ENCODE measurements around the gene GPS1. TPM values are rescaled to one million over a fixed set of nuclear protein-coding genes. Genes with fewer than 3 reads are reported as not detected.

Gene GPS1
- total RNA-seq, 1 experiment from 2014 or later, result 181 TPM

DNA sequence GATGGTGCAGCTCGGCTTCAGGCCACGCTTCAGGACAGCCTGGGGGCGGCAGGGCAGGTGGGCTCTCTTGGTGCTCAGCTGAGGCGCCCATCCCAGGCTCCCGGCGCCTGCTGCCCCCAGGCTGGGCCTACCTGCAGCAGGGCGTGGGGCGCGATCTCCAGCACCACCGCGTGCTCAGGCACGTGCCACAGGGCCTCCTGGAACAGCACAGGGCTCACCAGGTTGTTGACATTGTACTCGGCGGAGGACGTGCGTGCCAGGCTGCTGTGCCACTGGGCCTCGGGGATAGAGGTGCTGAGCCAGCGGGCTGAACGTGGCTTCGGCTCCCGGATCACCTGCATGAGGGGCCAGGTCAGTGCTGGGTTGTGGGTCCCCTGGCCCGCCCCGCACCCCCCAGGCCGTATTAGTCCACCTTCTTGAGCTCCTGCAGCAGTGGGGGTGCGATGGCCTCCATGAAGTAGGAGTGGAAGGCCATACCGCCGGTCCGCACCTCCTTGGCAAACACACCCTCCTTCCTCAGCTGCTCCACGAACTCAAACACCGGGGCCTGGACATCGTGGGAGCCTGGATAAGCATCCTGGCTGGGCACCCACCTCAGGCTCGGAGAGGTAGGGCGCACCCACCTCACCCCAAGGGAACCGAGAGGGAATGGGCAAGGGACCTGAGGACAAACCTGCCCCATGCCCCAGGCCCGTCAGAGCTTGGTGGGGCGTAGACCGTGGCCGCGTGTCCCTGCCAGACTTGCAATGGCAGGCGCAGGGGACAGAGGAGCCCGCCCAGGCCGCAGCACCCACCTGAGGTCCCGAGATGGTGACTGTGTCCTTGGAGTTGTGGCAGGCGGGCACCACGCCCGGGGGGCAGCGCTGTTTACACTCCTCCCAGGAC, 37.4 kb downstream of the GPS1 start:
- no peak for DNase-seq (ENCODE audit: low spot score)
- no peak for ATAC-seq
- no peak overlapping the region for H3K27ac Mint-ChIP-seq
- H3K4me1 Mint-ChIP-seq, result no peaks in the 10 kb centered on the region
- ChIA-PET CTCF (interaction anchor here (2.3 kb wide), 1 partner anchor 17 kb away, joined by 6 read pairs; no protein-coding TSS in a partner anchor), POLR2A (no interaction called here)
- no peaks in the 10 kb centered on the region for H3K27me3 Mint-ChIP-seq (ENCODE audit: low read depth)
- TF ChIP-seq ZNF396 (CRISPR knock-in tag; IDR thresholded peaks at IDR 0.05; ENCODE audit: borderline replicate concordance), result no peak
- no peak for TF ChIP-seq ATF2 (CRISPR knock-in tag; IDR thresholded peaks at IDR 0.05; ENCODE audit: borderline replicate concordance, low read depth)
- TF ChIP-seq, protein P1, sequence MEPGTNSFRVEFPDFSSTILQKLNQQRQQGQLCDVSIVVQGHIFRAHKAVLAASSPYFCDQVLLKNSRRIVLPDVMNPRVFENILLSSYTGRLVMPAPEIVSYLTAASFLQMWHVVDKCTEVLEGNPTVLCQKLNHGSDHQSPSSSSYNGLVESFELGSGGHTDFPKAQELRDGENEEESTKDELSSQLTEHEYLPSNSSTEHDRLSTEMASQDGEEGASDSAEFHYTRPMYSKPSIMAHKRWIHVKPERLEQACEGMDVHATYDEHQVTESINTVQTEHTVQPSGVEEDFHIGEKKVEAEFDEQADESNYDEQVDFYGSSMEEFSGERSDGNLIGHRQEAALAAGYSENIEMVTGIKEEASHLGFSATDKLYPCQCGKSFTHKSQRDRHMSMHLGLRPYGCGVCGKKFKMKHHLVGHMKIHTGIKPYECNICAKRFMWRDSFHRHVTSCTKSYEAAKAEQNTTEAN (CRISPR knock-in tag; IDR thresholded peaks at IDR 0.05), result no peak
- TF ChIP-seq E2F5 (CRISPR knock-in tag; IDR thresholded peaks at IDR 0.05), result no peak
- TF ChIP-seq NR2C2 (CRISPR knock-in tag; IDR thresholded peaks at IDR 0.05), result no peak
- TF ChIP-seq SP1 (CRISPR knock-in tag; conservative IDR thresholded peaks at IDR 0.05), result no peak
- no peak for TF ChIP-seq OVOL2 (CRISPR knock-in tag; IDR thresholded peaks at IDR 0.05; ENCODE audit: borderline replicate concordance)
- no peak for TF ChIP-seq EMX1 (CRISPR knock-in tag; IDR thresholded peaks at IDR 0.05)
- TF ChIP-seq FOXJ3 (CRISPR knock-in tag; IDR thresholded peaks at IDR 0.05; ENCODE audit: borderline replicate concordance), result no peak
- TF ChIP-seq MXD4 (CRISPR knock-in tag; IDR thresholded peaks at IDR 0.05; ENCODE audit: borderline replicate concordance), result no peak
- TF ChIP-seq, protein P2, sequence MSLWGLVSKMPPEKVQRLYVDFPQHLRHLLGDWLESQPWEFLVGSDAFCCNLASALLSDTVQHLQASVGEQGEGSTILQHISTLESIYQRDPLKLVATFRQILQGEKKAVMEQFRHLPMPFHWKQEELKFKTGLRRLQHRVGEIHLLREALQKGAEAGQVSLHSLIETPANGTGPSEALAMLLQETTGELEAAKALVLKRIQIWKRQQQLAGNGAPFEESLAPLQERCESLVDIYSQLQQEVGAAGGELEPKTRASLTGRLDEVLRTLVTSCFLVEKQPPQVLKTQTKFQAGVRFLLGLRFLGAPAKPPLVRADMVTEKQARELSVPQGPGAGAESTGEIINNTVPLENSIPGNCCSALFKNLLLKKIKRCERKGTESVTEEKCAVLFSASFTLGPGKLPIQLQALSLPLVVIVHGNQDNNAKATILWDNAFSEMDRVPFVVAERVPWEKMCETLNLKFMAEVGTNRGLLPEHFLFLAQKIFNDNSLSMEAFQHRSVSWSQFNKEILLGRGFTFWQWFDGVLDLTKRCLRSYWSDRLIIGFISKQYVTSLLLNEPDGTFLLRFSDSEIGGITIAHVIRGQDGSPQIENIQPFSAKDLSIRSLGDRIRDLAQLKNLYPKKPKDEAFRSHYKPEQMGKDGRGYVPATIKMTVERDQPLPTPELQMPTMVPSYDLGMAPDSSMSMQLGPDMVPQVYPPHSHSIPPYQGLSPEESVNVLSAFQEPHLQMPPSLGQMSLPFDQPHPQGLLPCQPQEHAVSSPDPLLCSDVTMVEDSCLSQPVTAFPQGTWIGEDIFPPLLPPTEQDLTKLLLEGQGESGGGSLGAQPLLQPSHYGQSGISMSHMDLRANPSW (CRISPR knock-in tag; conservative IDR thresholded peaks at IDR 0.05; ENCODE audit: low read depth), result no peak
- no peak for TF ChIP-seq MAX (CRISPR knock-in tag; IDR thresholded peaks at IDR 0.05)
- no peak for TF ChIP-seq JAZF1 (CRISPR knock-in tag; IDR thresholded peaks at IDR 0.05)
- TF ChIP-seq SMAD4 (CRISPR knock-in tag; IDR thresholded peaks at IDR 0.05), result no peak
- TF ChIP-seq, protein P3, sequence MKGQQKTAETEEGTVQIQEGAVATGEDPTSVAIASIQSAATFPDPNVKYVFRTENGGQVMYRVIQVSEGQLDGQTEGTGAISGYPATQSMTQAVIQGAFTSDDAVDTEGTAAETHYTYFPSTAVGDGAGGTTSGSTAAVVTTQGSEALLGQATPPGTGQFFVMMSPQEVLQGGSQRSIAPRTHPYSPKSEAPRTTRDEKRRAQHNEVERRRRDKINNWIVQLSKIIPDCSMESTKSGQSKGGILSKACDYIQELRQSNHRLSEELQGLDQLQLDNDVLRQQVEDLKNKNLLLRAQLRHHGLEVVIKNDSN (CRISPR knock-in tag; IDR thresholded peaks at IDR 0.05), result no peak
- no peak for TF ChIP-seq ZNF532 (CRISPR knock-in tag; IDR thresholded peaks at IDR 0.05; ENCODE audit: borderline replicate concordance)
- H3K9me3 Mint-ChIP-seq, result no peaks in the 10 kb centered on the region
- H3K36me3 Mint-ChIP-seq, result peaks cover 26% of the 10 kb centered on the region
- no peak overlapping the region for H3K4me3 Mint-ChIP-seq
